Spleen (tissue), 11 donors: ENCODE measurements around the gene PTPN14. TPM values are rescaled to one million over a fixed set of nuclear protein-coding genes. Genes with fewer than 3 reads are reported as not detected.

ENCODE experiments used
- DNase-seq: peaks from one replicate; pipeline ENCODE4 v3.0.0-alpha.2; 2020
- H3K27ac ChIP-seq, 8 donors: fragments of 200-600 bp; sonication (generic) in 7 of 8; 1 replicate in 4 of 8; 2 replicates in 4 of 8; pipeline versions ENCODE4 v1.5.0 to v1.8.0; 2016 to 2021; ENCODE audit warnings: inconsistent platforms in 4 of 8, mild to moderate bottlenecking in 4 of 8, moderate library complexity in 1 of 8
- H3K27me3 ChIP-seq, 7 donors: fragments of 200-600 bp; sonication (generic) in 6 of 7; replicated peaks in 1 of 7; 1 replicate in 4 of 7; 2 replicates in 3 of 7; pipeline versions ENCODE4 v1.5.0 to v1.8.0; 2016 to 2021; ENCODE audit warnings: inconsistent platforms in 3 of 7, mild to moderate bottlenecking in 1 of 7
- H3K36me3 ChIP-seq, 6 donors: fragments of 200-600 bp; sonication (generic) in 5 of 6; 1 replicate in 4 of 6; 2 replicates in 2 of 6; pipeline versions ENCODE4 v1.5.0 to v1.8.0; 2016 to 2021; ENCODE audit warnings: inconsistent platforms in 2 of 6
- H3K4me1 ChIP-seq, 6 donors: fragments of 200-600 bp; sonication (generic) in 5 of 6; 1 replicate in 3 of 6; 2 replicates in 3 of 6; pipeline versions ENCODE4 v1.5.0 to v1.8.0; 2016 to 2021; ENCODE audit warnings: inconsistent platforms in 3 of 6
- H3K4me3 ChIP-seq, 8 donors: fragments of 200-600 bp; sonication (generic) in 7 of 8; 1 replicate in 4 of 8; 2 replicates in 4 of 8; pipeline versions ENCODE4 v1.5.0 to v1.8.0; 2016 to 2021; ENCODE audit warnings: inconsistent platforms in 4 of 8, mild to moderate bottlenecking in 4 of 8, moderate library complexity in 2 of 8
- H3K9me3 ChIP-seq, 8 donors: fragments of 200-600 bp; sonication (generic) in 7 of 8; 1 replicate in 4 of 8; 2 replicates in 4 of 8; pipeline versions ENCODE4 v1.5.0 to v1.8.0; 2016 to 2021; ENCODE audit warnings: inconsistent platforms in 4 of 8
- CTCF ChIP-seq, 11 experiments: fragments of 200-600 bp in 7 of 11; fragments of 450-650 bp in 4 of 11; sonication (generic) in 4 of 11; IDR thresholded peaks in 8 of 11; conservative IDR thresholded peaks in 3 of 11; 1 replicate in 7 of 11; 2 replicates in 4 of 11; pipeline versions ENCODE4 v1.4.0 to v1.8.0; 2016 to 2021; ENCODE audit warnings: antibody characterized with exemption in 11 of 11, inconsistent platforms in 4 of 11, mild to moderate bottlenecking in 1 of 11
- POLR2A ChIP-seq, 3 donors: fragments of 450-650 bp; IDR thresholded peaks; one replicate each; pipeline ENCODE4 v1.5.1; 2017; ENCODE audit warnings: antibody characterized with exemption in 3 of 3, mild to moderate bottlenecking in 1 of 3
- POLR2AphosphoS5 ChIP-seq, 3 donors: sonication (generic); formaldehyde crosslinking; IDR thresholded peaks; one replicate each; pipeline ENCODE4 v1.5.1; 2017; ENCODE audit warnings: antibody characterized with exemption in 3 of 3
- WGBS, 5 donors: extraction: QIAGEN DNeasy Blood & Tissue Kit in 3 of 5; methylation state at CpG; one replicate each; pipeline versions ENCODE4 v1.1.5 to v1.1.7; 2013 to 2018; 5-methylcytosine and 5-hydroxymethylcytosine counted together
- intact Hi-C: fragments of 100-400 bp; cut with DNase I; formaldehyde crosslinking; loops from one replicate; pipeline ENCODE4 v1.15.0; 2023; ENCODE audit warnings: low total_unique reads
- polyA plus RNA-seq, 3 donors: library from polyadenylated mRNA; stranded (reverse); fragments of 200-250 nt; gene quantifications; one replicate each; pipeline ENCODE4 v1.2.1, GENCODE V29; 2013
- total RNA-seq, 7 donors: library from RNA; depleted of rRNA in 3 of 7; stranded (reverse); fragments of >200 nt in 3 of 7; fragmentation: NEBNext Ultra II Directional in 4 of 7; extraction: Animal tissue kit (Norgen Biotek cat#: 25700) in 4 of 7; gene quantifications; one replicate each; pipeline versions ENCODE4 v1.1.0 to v1.2.1, GENCODE V29; 2016 to 2021
- donor health status: healthy with polysubstance abuse.
- donor health status: DM: no; HTN: no; CAD: no; lungs with moderate emphysema.
- donor health status: DM: no; HTN: no; CAD: no.
- donor health status: Bipolar disorder and iron deficiency.
- donor health status: healthy.
- donor health status: DM: no; HTN: no; CAD: no.
- donor health status: DM: yes; HTN: yes; CAD: no.

The PTPN14 gene
- total and polyA plus RNA-seq, 10 donors = 0.83 to 28.5 (median 16.8) TPM

GRCh38 chr1:214440219-214440965 lies 111.0 kb downstream of the PTPN14 start:
- Histone ChIP-seq H3K4me3 (no peak overlapping the region), H3K36me3 (no peaks in the 10 kb centered on the region), H3K27me3 (no peaks in the 10 kb centered on the region), H3K27ac (peak overlapping the region in 3 of 8 donors; percentile 54 to 64 (median 63)), H3K9me3 (no peaks in the 10 kb centered on the region), H3K4me1 (peaks cover 0 to 32% (median 21%) of the 10 kb centered on the region in 6 donors)
- no peak for DNase-seq
- TF ChIP-seq POLR2A (IDR thresholded peaks at IDR 0.05) (no peak), CTCF (IDR thresholded peaks at IDR 0.05 in 8 of 11, conservative IDR thresholded peaks at IDR 0.05 in 3 of 11) (no peak), POLR2AphosphoS5 (IDR thresholded peaks at IDR 0.05) (no peak)
- intact Hi-C loops = no loop called here
- 85 to 90% (median 86%) methylated on average over 4 of the region's 4 CpGs for WGBS, 5 donors

GRCh38 chr1:214439352-214440119 lies 111.9 kb downstream of the PTPN14 start:
- intact Hi-C loops = no loop called here
- no peaks in the 10 kb centered on the region for H3K36me3 ChIP-seq
- H3K9me3 ChIP-seq = no peaks in the 10 kb centered on the region
- DNase-seq = no peak
- no peaks in the 10 kb centered on the region for H3K27me3 ChIP-seq
- 7 to 20% (median 16%) methylated on average over 12 of the region's 12 CpGs for WGBS, 5 donors
- TF ChIP-seq CTCF (IDR thresholded peaks at IDR 0.05 in 8 of 11, conservative IDR thresholded peaks at IDR 0.05 in 3 of 11) (no peak), POLR2AphosphoS5 (IDR thresholded peaks at IDR 0.05) (peak in 1 of 3 donors; percentile 27), POLR2A (IDR thresholded peaks at IDR 0.05) (no peak)
- peak overlapping the region in 2 of 8 donors; percentile 16 to 41 for H3K4me3 ChIP-seq
- peaks cover 0 to 32% (median 21%) of the 10 kb centered on the region in 6 donors for H3K4me1 ChIP-seq
- H3K27ac ChIP-seq = peak overlapping the region in 7 of 8 donors; percentile 1 to 64 (median 43)

GRCh38 chr1:214438530-214438929 lies 112.9 kb downstream of the PTPN14 start:
- no peaks in the 10 kb centered on the region for H3K27me3 ChIP-seq

DNA sequence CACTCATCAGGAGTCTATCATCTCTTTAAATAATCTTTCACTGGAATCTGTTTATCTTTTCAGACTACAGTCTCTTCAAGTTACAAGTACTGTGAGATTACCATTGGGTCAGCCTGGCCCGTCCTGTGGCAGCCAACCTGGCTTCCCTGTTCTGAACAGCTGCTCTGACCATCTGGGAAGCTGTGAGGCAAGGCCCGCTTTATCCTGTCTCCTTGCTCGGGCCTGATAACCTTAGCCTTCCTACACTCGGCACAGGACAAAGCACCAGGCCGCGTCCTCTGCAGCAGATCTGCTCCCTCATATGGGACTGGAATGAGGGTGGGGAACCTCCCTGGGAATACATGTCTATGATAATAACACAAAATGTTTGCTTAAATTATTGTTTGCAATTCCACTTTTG lies 113.3 kb downstream of the PTPN14 start:
- Histone ChIP-seq H3K27me3 (no peaks in the 10 kb centered on the region), H3K9me3 (no peaks in the 10 kb centered on the region), H3K4me3 (no peak overlapping the region), H3K27ac (peak overlapping the region in 1 of 8 donors; percentile 63), H3K36me3 (no peaks in the 10 kb centered on the region), H3K4me1 (peaks cover 0 to 32% (median 21%) of the 10 kb centered on the region in 6 donors)
- WGBS, 5 donors = 56 to 83% (median 79%) methylated on average over 6 of the region's 6 CpGs
- TF ChIP-seq POLR2A (IDR thresholded peaks at IDR 0.05) (no peak), POLR2AphosphoS5 (IDR thresholded peaks at IDR 0.05) (peak in 2 of 3 donors; percentile 74)
- no peak for DNase-seq
- intact Hi-C loops = no loop called here

More at GRCh38 chr1:214438530-214438929, 112.9 kb downstream of the PTPN14 start:
- 78 to 91% (median 85%) methylated on average over 2 of the region's 2 CpGs for WGBS, 5 donors
- no peak for DNase-seq
- H3K36me3 ChIP-seq = no peaks in the 10 kb centered on the region
- H3K4me3 ChIP-seq = no peak overlapping the region
- intact Hi-C loops = no loop called here
- H3K4me1 ChIP-seq = peaks cover 0 to 32% (median 21%) of the 10 kb centered on the region in 6 donors
- TF ChIP-seq POLR2A (IDR thresholded peaks at IDR 0.05) = no peak
- no peak for TF ChIP-seq POLR2AphosphoS5 (IDR thresholded peaks at IDR 0.05)
- no peaks in the 10 kb centered on the region for H3K9me3 ChIP-seq
- peak overlapping the region in 3 of 8 donors; percentile 54 to 64 (median 63) for H3K27ac ChIP-seq

GRCh38 chr1:214435867-214436266 lies 115.5 kb downstream of the PTPN14 start:
- WGBS, 5 donors = 92 to 95% (median 95%) methylated on average over 4 of the region's 4 CpGs
- no peaks in the 10 kb centered on the region for H3K27me3 ChIP-seq
- TF ChIP-seq POLR2A (IDR thresholded peaks at IDR 0.05) (no peak), POLR2AphosphoS5 (IDR thresholded peaks at IDR 0.05) (no peak), CTCF (IDR thresholded peaks at IDR 0.05 in 8 of 11, conservative IDR thresholded peaks at IDR 0.05 in 3 of 11) (no peak)
- no peaks in the 10 kb centered on the region for H3K9me3 ChIP-seq
- H3K4me3 ChIP-seq = no peak overlapping the region
- no peaks in the 10 kb centered on the region for H3K36me3 ChIP-seq
- intact Hi-C loops = no loop called here
- no peak for DNase-seq
- H3K27ac ChIP-seq = no peak overlapping the region
- H3K4me1 ChIP-seq = peaks cover 0 to 28% (median 20%) of the 10 kb centered on the region in 6 donors
